Measurements from ENCODE around the gene LRP11. TPM values are rescaled to one million over a fixed set of nuclear protein-coding genes. Genes with fewer than 3 reads are reported as not detected.

The LRP11 gene
- total RNA-seq, 1 experiment from 2014 or later = 17.7 TPM

DNA sequence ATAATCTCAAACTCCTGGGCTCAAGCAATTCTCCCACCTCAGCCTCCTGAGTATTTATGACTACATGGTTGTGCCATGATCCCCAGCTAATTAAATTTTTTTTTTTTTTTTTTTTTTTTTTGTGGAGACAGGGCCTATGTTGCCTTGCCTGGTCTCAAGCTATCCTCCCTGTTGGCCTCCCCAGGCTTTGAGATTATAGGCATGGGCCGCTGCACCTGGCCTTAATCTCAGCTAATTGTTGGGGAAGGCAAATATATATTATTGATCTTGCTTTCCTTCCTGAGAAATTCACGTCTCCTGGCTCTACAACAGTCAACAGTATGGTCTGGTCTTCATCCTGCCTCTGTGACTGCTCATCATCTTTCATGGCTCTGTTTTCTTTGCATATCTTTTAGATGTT lies 94.5 kb downstream of the LRP11 start:
- Mint-ChIP-seq H3K27ac (ENCODE audit: unreplicated experiment) (no peak overlapping the region), H3K4me1 (ENCODE audit: low read depth, unreplicated experiment) (no peaks in the 10 kb centered on the region), H3K27me3 (ENCODE audit: insufficient read depth, unreplicated experiment) (no peaks in the 10 kb centered on the region), H3K9me3 (ENCODE audit: unreplicated experiment) (peaks cover 16% of the 10 kb centered on the region), H3K36me3 (ENCODE audit: insufficient read depth, unreplicated experiment) (peaks cover 64% of the 10 kb centered on the region), H3K4me3 (ENCODE audit: unreplicated experiment) (no peak overlapping the region)
- peaks cover 3% of the 10 kb centered on the region; the same call in 1 of the 2 replicates for H3K9me3 ChIP-seq
- no peaks in the 10 kb centered on the region for H3K36me3 ChIP-seq (ENCODE audit: control insufficient read depth, insufficient read depth, low read length)
- no peak overlapping the region for H3K4me3 ChIP-seq (ENCODE audit: low read depth, low read length)
- ChIA-PET POLR2A (no interaction called here), CTCF (no interaction called here)
- intact Hi-C loops (cut with micrococcal nuclease; ENCODE audit: unreplicated experiment) = no loop called here
- TF ChIP-seq, protein P1, sequence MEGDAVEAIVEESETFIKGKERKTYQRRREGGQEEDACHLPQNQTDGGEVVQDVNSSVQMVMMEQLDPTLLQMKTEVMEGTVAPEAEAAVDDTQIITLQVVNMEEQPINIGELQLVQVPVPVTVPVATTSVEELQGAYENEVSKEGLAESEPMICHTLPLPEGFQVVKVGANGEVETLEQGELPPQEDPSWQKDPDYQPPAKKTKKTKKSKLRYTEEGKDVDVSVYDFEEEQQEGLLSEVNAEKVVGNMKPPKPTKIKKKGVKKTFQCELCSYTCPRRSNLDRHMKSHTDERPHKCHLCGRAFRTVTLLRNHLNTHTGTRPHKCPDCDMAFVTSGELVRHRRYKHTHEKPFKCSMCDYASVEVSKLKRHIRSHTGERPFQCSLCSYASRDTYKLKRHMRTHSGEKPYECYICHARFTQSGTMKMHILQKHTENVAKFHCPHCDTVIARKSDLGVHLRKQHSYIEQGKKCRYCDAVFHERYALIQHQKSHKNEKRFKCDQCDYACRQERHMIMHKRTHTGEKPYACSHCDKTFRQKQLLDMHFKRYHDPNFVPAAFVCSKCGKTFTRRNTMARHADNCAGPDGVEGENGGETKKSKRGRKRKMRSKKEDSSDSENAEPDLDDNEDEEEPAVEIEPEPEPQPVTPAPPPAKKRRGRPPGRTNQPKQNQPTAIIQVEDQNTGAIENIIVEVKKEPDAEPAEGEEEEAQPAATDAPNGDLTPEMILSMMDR (IDR thresholded peaks at IDR 0.05; ENCODE audit: insufficient read depth in 1 of 2, low read depth in 1 of 2, low read length in 1 of 2, severe bottlenecking in 1 of 2, unreplicated experiment in 1 of 2) = no peak
- BruUV-seq (replicated peaks) = no TSS peak
- DNase-seq = no peak
- H3K4me1 ChIP-seq = no peaks in the 10 kb centered on the region
- no peaks in the 10 kb centered on the region for H3K27me3 ChIP-seq (replicated peaks; ENCODE audit: control insufficient read depth, insufficient read depth, low read length)

Other genes with a start within 250 kb of the LRP11 start
- gene KATNA1, start 215.6 kb downstream of the LRP11 start, total RNA-seq (2022) = 16.7 and 19.2 TPM in 2 replicates
- gene LATS1, start 146.3 kb downstream of the LRP11 start, total RNA-seq (2022) = 28.7 and 31.3 TPM in 2 replicates
- gene NUP43, start 117.8 kb downstream of the LRP11 start, total RNA-seq (2022) = 64.2 and 65.2 TPM in 2 replicates
- gene PCMT1, start 114.6 kb downstream of the LRP11 start, total RNA-seq (2022) = 118 and 119 TPM in 2 replicates
- gene RAET1E, start 33.8 kb upstream of the LRP11 start, total RNA-seq (2022) = not detected in 2 replicates
- not detected in 2 replicates for gene RAET1G, start 58.8 kb upstream of the LRP11 start, total RNA-seq (2022)
- gene ULBP2, start 77.7 kb upstream of the LRP11 start, total RNA-seq (2022) = 4.8 and 4.9 TPM in 2 replicates
- 5.4 and 7.7 TPM in 2 replicates for gene ULBP1, start 99.6 kb upstream of the LRP11 start, total RNA-seq (2022)
- gene RAET1L, start 161.2 kb upstream of the LRP11 start, total RNA-seq (2022) = not detected in 2 replicates
- 8.1 and 8.5 TPM in 2 replicates for gene ULBP3, start 204.8 kb upstream of the LRP11 start, total RNA-seq (2022)